Neural progenitor cell (in vitro differentiated cells): ENCODE measurements around the gene BAG1. TPM values are rescaled to one million over a fixed set of nuclear protein-coding genes. Genes with fewer than 3 reads are reported as not detected.

ENCODE experiments used
- DNase-seq: peaks from one replicate; pipeline ENCODE4 v3.0.0-alpha.2; 2016; ENCODE audit warnings: low spot score
- H2AFZ ChIP-seq: fragments of 200-600 bp; sonication (generic); replicated peaks from 2 replicates; pipeline ENCODE4 v1.6.1; 2016; ENCODE audit warnings: antibody characterized with exemption
- H3F3A ChIP-seq: fragments of 200-600 bp; sonication (generic); 2 replicates; pipeline ENCODE4 v1.6.1; 2016; ENCODE audit warnings: antibody characterized with exemption, low read depth
- H3K27ac ChIP-seq: fragments of 200-600 bp; sonication (generic); 2 replicates; pipeline ENCODE4 v1.5.1; 2016; ENCODE audit warnings: mild to moderate bottlenecking
- H3K27me3 ChIP-seq: fragments of 200-600 bp; sonication (generic); 2 replicates; pipeline ENCODE4 v1.6.1; 2016; ENCODE audit warnings: mild to moderate bottlenecking, moderate library complexity
- H3K36me3 ChIP-seq: fragments of 200-600 bp; sonication (generic); 2 replicates; pipeline ENCODE4 v1.5.1; 2016
- H3K4me1 ChIP-seq: fragments of 200-600 bp; sonication (generic); 2 replicates; pipeline ENCODE4 v1.6.1; 2016; ENCODE audit warnings: mixed run types
- H3K4me2 ChIP-seq: fragments of 200-600 bp; sonication (generic); 2 replicates; pipeline ENCODE4 v1.6.1; 2016
- H3K4me3 ChIP-seq: fragments of 200-600 bp; sonication (generic); 2 replicates; pipeline ENCODE4 v1.5.1; 2016
- H3K79me2 ChIP-seq: fragments of 200-600 bp; sonication (generic); 2 replicates; pipeline ENCODE4 v1.6.1; 2016; ENCODE audit warnings: low read depth
- H3K9ac ChIP-seq: fragments of 200-600 bp; sonication (generic); 2 replicates; pipeline ENCODE4 v1.6.1; 2016
- H3K9me3 ChIP-seq: fragments of 200-600 bp; sonication (generic); 2 replicates; pipeline ENCODE4 v1.5.1; 2016; ENCODE audit warnings: low read depth
- H4K20me1 ChIP-seq: fragments of 200-600 bp; sonication (generic); 2 replicates; pipeline ENCODE4 v1.6.1; 2016; ENCODE audit warnings: low read depth
- H3K27ac Mint-ChIP-seq: 3 replicates; pipeline ENCODE4 v1.8.0; 2021; ENCODE audit warnings: mixed read lengths
- H3K27me3 Mint-ChIP-seq: 2 replicates; pipeline ENCODE4 v1.8.0; 2022; ENCODE audit warnings: low read depth, mild to moderate bottlenecking, inconsistent platforms, moderate library complexity, mixed read lengths; ENCODE audit not compliant: insufficient read depth
- H3K36me3 Mint-ChIP-seq: 3 replicates; pipeline ENCODE4 v1.8.0; 2021; ENCODE audit warnings: mixed read lengths
- H3K4me1 Mint-ChIP-seq: 3 replicates; pipeline ENCODE4 v1.8.0; 2021; ENCODE audit warnings: mixed read lengths
- H3K4me3 Mint-ChIP-seq: 3 replicates; pipeline ENCODE4 v1.8.0; 2021; ENCODE audit warnings: mild to moderate bottlenecking, moderate library complexity, mixed read lengths
- H3K9me3 Mint-ChIP-seq: 3 replicates; pipeline ENCODE4 v1.8.0; 2020; ENCODE audit warnings: mixed read lengths
- CTCF ChIP-seq: fragments of 200-600 bp; sonication (generic); IDR thresholded peaks from 2 replicates; pipeline ENCODE4 v1.5.1; 2017; ENCODE audit warnings: antibody characterized with exemption, mild to moderate bottlenecking
- EZH2 ChIP-seq: fragments of 200-600 bp; sonication (generic); IDR thresholded peaks from 2 replicates; pipeline ENCODE4 v1.6.1; 2017; ENCODE audit warnings: antibody characterized with exemption, mild to moderate bottlenecking, moderate library complexity
- EZH2phosphoT487 ChIP-seq: fragments of 200-600 bp; sonication (generic); IDR thresholded peaks from 2 replicates; pipeline ENCODE4 v1.6.1; 2017; ENCODE audit warnings: antibody characterized with exemption
- total RNA-seq: library from RNA; depleted of rRNA; stranded (reverse); fragments of >200 nt; gene quantifications from 2 replicates; pipeline ENCODE4 v1.2.3, GENCODE V29; 2015; ENCODE audit warnings: low replicate concordance

The BAG1 gene
- total RNA-seq, 1 donor from 2014 or later: 44.3 TPM

- Histone ChIP-seq H3K4me3 (no peak overlapping the region), H2AFZ (no peak overlapping the region), H3K4me2 (no peak overlapping the region), H4K20me1 (no peaks in the 10 kb centered on the region), H3K9ac (no peak overlapping the region), H3K9me3 (no peaks in the 10 kb centered on the region), H3K79me2 (peaks cover 11% of the 10 kb centered on the region), H3K4me1 (no peaks in the 10 kb centered on the region), H3F3A (no peaks in the 10 kb centered on the region), H3K27ac (no peak overlapping the region), H3K36me3 (peaks cover 13% of the 10 kb centered on the region), H3K27me3 (no peaks in the 10 kb centered on the region)
- Mint-ChIP-seq H3K4me3 (no peak overlapping the region), H3K27me3 (no peaks in the 10 kb centered on the region), H3K36me3 (peaks cover 14% of the 10 kb centered on the region), H3K27ac (no peak overlapping the region), H3K4me1 (no peaks in the 10 kb centered on the region), H3K9me3 (no peaks in the 10 kb centered on the region)
- TF ChIP-seq EZH2 (no peak), CTCF (no peak), EZH2phosphoT487 (no peak)
- DNase-seq: no peak
Measured at GRCh38 chr9:33304362-33304761, 39.9 kb upstream of the BAG1 start.

- Mint-ChIP-seq H3K9me3 (no peaks in the 10 kb centered on the region), H3K4me1 (no peaks in the 10 kb centered on the region), H3K4me3 (no peak overlapping the region), H3K36me3 (peaks cover 10% of the 10 kb centered on the region), H3K27me3 (no peaks in the 10 kb centered on the region), H3K27ac (no peak overlapping the region)
- Histone ChIP-seq H3K4me2 (no peak overlapping the region), H3K4me3 (no peak overlapping the region), H3K27me3 (no peaks in the 10 kb centered on the region), H3K27ac (no peak overlapping the region), H3K9me3 (no peaks in the 10 kb centered on the region), H2AFZ (no peak overlapping the region), H3K9ac (no peak overlapping the region), H3K36me3 (peaks cover 3% of the 10 kb centered on the region), H3K4me1 (no peaks in the 10 kb centered on the region), H3K79me2 (peaks cover 42% of the 10 kb centered on the region), H3F3A (no peaks in the 10 kb centered on the region), H4K20me1 (peaks cover 6% of the 10 kb centered on the region)
- TF ChIP-seq CTCF (no peak), EZH2 (no peak), EZH2phosphoT487 (no peak)
- DNase-seq: no peak
Measured at GRCh38 chr9:33300546-33300945, 36.0 kb upstream of the BAG1 start.

- DNase-seq: no peak
- Histone ChIP-seq H3K9me3 (no peaks in the 10 kb centered on the region), H4K20me1 (peaks cover 6% of the 10 kb centered on the region), H3K4me2 (no peak overlapping the region), H3K27ac (no peak overlapping the region), H3K79me2 (peaks cover 64% of the 10 kb centered on the region), H3F3A (no peaks in the 10 kb centered on the region), H3K4me3 (no peak overlapping the region), H3K9ac (no peak overlapping the region), H2AFZ (no peak overlapping the region), H3K36me3 (peaks cover 3% of the 10 kb centered on the region), H3K27me3 (no peaks in the 10 kb centered on the region), H3K4me1 (no peaks in the 10 kb centered on the region)
- H3K4me1 Mint-ChIP-seq: peaks cover 1% of the 10 kb centered on the region
- peaks cover 14% of the 10 kb centered on the region for H3K36me3 Mint-ChIP-seq
- no peak for TF ChIP-seq EZH2
- TF ChIP-seq EZH2phosphoT487: no peak
- TF ChIP-seq CTCF: no peak
- no peak overlapping the region for H3K4me3 Mint-ChIP-seq
- H3K27me3 Mint-ChIP-seq: no peaks in the 10 kb centered on the region
- H3K27ac Mint-ChIP-seq: no peak overlapping the region
- H3K9me3 Mint-ChIP-seq: no peaks in the 10 kb centered on the region
Measured at GRCh38 chr9:33297432-33297831, 32.9 kb upstream of the BAG1 start.
